HG03135 (cell line): ENCODE measurements around the gene SLC25A21.

Experiments used
- ATAC-seq: cut with Tn5 transposase; IDR thresholded peaks from one replicate; pipeline ENCODE4 v1.9.1; 2021; ENCODE audit warnings: mild to moderate bottlenecking, moderate library complexity; ENCODE audit not compliant: unreplicated experiment

The SLC25A21 gene

GRCh38 chr14:37144729-37145363, 27.6 kb downstream of the SLC25A21 start:
- no peak for ATAC-seq

GRCh38 chr14:37143475-37143874, 28.9 kb downstream of the SLC25A21 start:
- ATAC-seq: no peak

- no peak for ATAC-seq
Observed at GRCh38 chr14:37142835-37143401, 29.5 kb downstream of the SLC25A21 start.

- ATAC-seq: no peak
Observed at GRCh38 chr14:37140176-37140575, 32.2 kb downstream of the SLC25A21 start.

- ATAC-seq: no peak
Observed at GRCh38 chr14:37139710-37140109, 32.7 kb downstream of the SLC25A21 start.

GRCh38 chr14:37138898-37139297, 33.5 kb downstream of the SLC25A21 start:
- no peak for ATAC-seq

- ATAC-seq: no peak
Observed at GRCh38 chr14:37133284-37133913, 39.0 kb downstream of the SLC25A21 start.

GRCh38 chr14:37131205-37131604, 41.2 kb downstream of the SLC25A21 start:
- no peak for ATAC-seq

- ATAC-seq: no peak
Observed at GRCh38 chr14:37129047-37129446, 43.4 kb downstream of the SLC25A21 start.

GRCh38 chr14:37124614-37125013, 47.8 kb downstream of the SLC25A21 start:
- no peak for ATAC-seq

GRCh38 chr14:37122919-37123639, 49.3 kb downstream of the SLC25A21 start:
- no peak for ATAC-seq

GRCh38 chr14:37122288-37122687, 50.1 kb downstream of the SLC25A21 start:
- ATAC-seq: no peak

GRCh38 chr14:37118673-37119366, 53.6 kb downstream of the SLC25A21 start:
- no peak for ATAC-seq

GRCh38 chr14:37116933-37117849, 55.2 kb downstream of the SLC25A21 start:
- no peak for ATAC-seq

- ATAC-seq: no peak
Observed at GRCh38 chr14:37115406-37115805, 57.0 kb downstream of the SLC25A21 start.

GRCh38 chr14:37114559-37114958, 57.8 kb downstream of the SLC25A21 start:
- ATAC-seq: no peak

- no peak for ATAC-seq
Observed at GRCh38 chr14:37114002-37114401, 58.4 kb downstream of the SLC25A21 start.

GRCh38 chr14:37098132-37098531, 74.3 kb downstream of the SLC25A21 start:
- ATAC-seq: no peak

- no peak for ATAC-seq
Observed at GRCh38 chr14:37094502-37094901, 77.9 kb downstream of the SLC25A21 start.

- ATAC-seq: no peak
Observed at GRCh38 chr14:37093364-37093763, 79.0 kb downstream of the SLC25A21 start.
